K562 (cell line): Measurements from ENCODE around the gene FAM111B. TPM values are rescaled to one million over a fixed set of nuclear protein-coding genes. Genes with fewer than 3 reads are reported as not detected.
A peak's percentile ranks its signal among the peaks of the same experiment; 100 is the strongest.

ENCODE experiments used
- ARNT ChIP-seq, 2 experiments: fragments of 450-650 bp; IDR thresholded peaks; 2 replicates each; pipeline ENCODE4 v1.6.1; 2016; ENCODE audit warnings: mild to moderate bottlenecking in 1 of 2
- CXXC5 ChIP-seq: fragments of 250-450 bp; sonication (Bioruptor Pico); IDR thresholded peaks from 2 replicates; pipeline ENCODE4 v1.8.0; 2022; ENCODE audit warnings: inconsistent platforms, mild to moderate bottlenecking, moderate library complexity
- DNMT1 ChIP-seq: fragments of 450-650 bp; IDR thresholded peaks from 2 replicates; pipeline ENCODE4 v1.6.1; 2016; ENCODE audit warnings: antibody characterized with exemption, mild to moderate bottlenecking
- EGR1 ChIP-seq: fragments of 450-650 bp; conservative IDR thresholded peaks from 2 replicates; pipeline ENCODE4 v1.6.1; 2017; ENCODE audit warnings: mild to moderate bottlenecking
- ESRRA ChIP-seq: fragments of 450-650 bp; IDR thresholded peaks from 2 replicates; pipeline ENCODE4 v1.6.1; 2014; ENCODE audit warnings: low read depth, mild to moderate bottlenecking, moderate library complexity, borderline replicate concordance
- ETV5 ChIP-seq: sonication (generic); formaldehyde crosslinking; IDR thresholded peaks from 2 replicates; pipeline ENCODE4 v1.4.0; 2020; ENCODE audit warnings: low read depth, mild to moderate bottlenecking, missing genetic modification reagents
- EWSR1 ChIP-seq: fragments of 450-650 bp; IDR thresholded peaks from 2 replicates; pipeline ENCODE4 v1.6.1; 2018; ENCODE audit warnings: borderline replicate concordance, mild to moderate bottlenecking, low read depth, moderate library complexity; ENCODE audit not compliant: partially characterized antibody
- MTA2 ChIP-seq: fragments of 450-650 bp; IDR thresholded peaks from 2 replicates; pipeline ENCODE4 v1.6.1; 2016; ENCODE audit warnings: low read depth
- RBBP5 ChIP-seq: fragments of 200-600 bp; sonication (generic); IDR thresholded peaks from 2 replicates; pipeline ENCODE4 v1.6.1; 2012; ENCODE audit warnings: borderline replicate concordance, mild to moderate bottlenecking, low read length, control low read depth, inconsistent platforms; ENCODE audit not compliant: insufficient read depth, poor library complexity, severe bottlenecking
- SMARCC2 ChIP-seq: fragments of 450-650 bp; IDR thresholded peaks from 2 replicates; pipeline ENCODE4 v1.6.1; 2017; ENCODE audit warnings: antibody characterized with exemption, moderate library complexity, mild to moderate bottlenecking, low read depth
- TAF15 ChIP-seq: fragments of 200-400 bp; formaldehyde crosslinking; IDR thresholded peaks from 2 replicates; pipeline ENCODE4 v1.6.1; 2017; ENCODE audit warnings: mild to moderate bottlenecking, low read depth, low read length, moderate library complexity
- THRB ChIP-seq: fragments of 450-650 bp; formaldehyde crosslinking; conservative IDR thresholded peaks from 2 replicates; pipeline ENCODE4 v1.4.0; 2022; ENCODE audit warnings: mild to moderate bottlenecking, missing genetic modification characterization
- ZBTB17 ChIP-seq: fragments of 450-650 bp; formaldehyde crosslinking; IDR thresholded peaks from 2 replicates; pipeline ENCODE4 v1.4.0; 2020; ENCODE audit warnings: mild to moderate bottlenecking
- ZFP91 ChIP-seq: sonication (generic); formaldehyde crosslinking; IDR thresholded peaks from 2 replicates; pipeline ENCODE4 v1.8.0; 2022; ENCODE audit warnings: mild to moderate bottlenecking, missing genetic modification reagents
- ZKSCAN8 ChIP-seq: fragments of 200-800 bp; sonication (Bioruptor generic); IDR thresholded peaks from 2 replicates; pipeline ENCODE4 v1.6.1; 2016; ENCODE audit warnings: missing genetic modification characterization, missing compliant biosample characterization
- ZNF583 ChIP-seq: fragments of 250-450 bp; sonication (Bioruptor Pico); IDR thresholded peaks from 2 replicates; pipeline ENCODE4 v1.4.0; 2020
- ZNF668 ChIP-seq: fragments of 250-450 bp; sonication (Bioruptor Pico); IDR thresholded peaks from 2 replicates; pipeline ENCODE4 v1.8.0; 2022; ENCODE audit warnings: mild to moderate bottlenecking, inconsistent platforms
- polyA plus RNA-seq, 8 experiments: library from polyadenylated mRNA; depleted of rRNA in 4 of 8; stranded (reverse) in 5 of 8; unstranded in 3 of 8; fragments of >200 nt; fragmentation: Nextera tagmentation in 2 of 8; fragmentation: Illumina TruSeq in 1 of 8; extraction: Ambion mirVana in 2 of 8; extraction: Trizol in 1 of 8; gene quantifications; 2 replicates each; pipeline versions ENCODE4 v1.2.1 to v1.2.3, GENCODE V29; 2011 to 2014; ENCODE audit warnings: inconsistent platforms in 1 of 8, missing spikeins in 1 of 8
- total RNA-seq, 7 experiments: library from RNA; depleted of rRNA in 6 of 7; stranded (reverse); fragments of >200 nt in 6 of 7; fragmentation: Illumina TruSeq in 2 of 7; extraction: Trizol in 2 of 7; gene quantifications; 2 replicates each; pipeline versions ENCODE4 v1.2.1 to v1.2.3, GENCODE V29; 2011 to 2021; ENCODE audit warnings: low replicate concordance in 1 of 7
- TF ChIP-seq, protein P1 (sequence below): fragments of 450-650 bp; IDR thresholded peaks from 2 replicates; pipeline ENCODE4 v1.6.1; 2016
- TF ChIP-seq, protein P2 (sequence below), 2 experiments: fragments of 450-650 bp in 1 of 2; IDR thresholded peaks; 2 replicates each; pipeline ENCODE4 v1.6.1; 2011 to 2017; ENCODE audit warnings: low read depth in 2 of 2, antibody characterized with exemption in 1 of 2, borderline replicate concordance in 1 of 2, low read length in 1 of 2, mild to moderate bottlenecking in 1 of 2, mixed read lengths in 1 of 2; ENCODE audit not compliant: control insufficient read depth in 1 of 2

FAM111B gene
- total and polyA plus RNA-seq, 9 of the 15 experiments (the other 6 are each of a cell fraction or from before 2014, with no cell fraction given), result 0.01 to 0.33 (median 0.06) TPM; not detected in 5

- TF ChIP-seq ETV5 (CRISPR knock-in tag) (no peak), THRB (CRISPR knock-in tag) (no peak), DNMT1 (no peak), ESRRA (no peak), ZKSCAN8 (CRISPR knock-in tag) (no peak), EGR1 (peak; percentile 44; the same call in 1 of the 2 replicates), ZBTB17 (CRISPR knock-in tag) (no peak), ZNF668 (CRISPR knock-in tag) (no peak), SMARCC2 (no peak), ARNT (IDR thresholded peaks at IDR 0.05) (no peak), CXXC5 (CRISPR knock-in tag) (peak; percentile 55), MTA2 (no peak), ZNF583 (CRISPR knock-in tag) (peak; percentile 42; the same call in 1 of the 2 replicates), ZFP91 (CRISPR knock-in tag) (no peak), RBBP5 (peak; percentile 87), TAF15 (no peak), EWSR1 (no peak)
- TF ChIP-seq, protein P1, sequence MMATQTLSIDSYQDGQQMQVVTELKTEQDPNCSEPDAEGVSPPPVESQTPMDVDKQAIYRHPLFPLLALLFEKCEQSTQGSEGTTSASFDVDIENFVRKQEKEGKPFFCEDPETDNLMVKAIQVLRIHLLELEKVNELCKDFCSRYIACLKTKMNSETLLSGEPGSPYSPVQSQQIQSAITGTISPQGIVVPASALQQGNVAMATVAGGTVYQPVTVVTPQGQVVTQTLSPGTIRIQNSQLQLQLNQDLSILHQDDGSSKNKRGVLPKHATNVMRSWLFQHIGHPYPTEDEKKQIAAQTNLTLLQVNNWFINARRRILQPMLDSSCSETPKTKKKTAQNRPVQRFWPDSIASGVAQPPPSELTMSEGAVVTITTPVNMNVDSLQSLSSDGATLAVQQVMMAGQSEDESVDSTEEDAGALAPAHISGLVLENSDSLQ, result peak; percentile 95
- TF ChIP-seq, protein P2, sequence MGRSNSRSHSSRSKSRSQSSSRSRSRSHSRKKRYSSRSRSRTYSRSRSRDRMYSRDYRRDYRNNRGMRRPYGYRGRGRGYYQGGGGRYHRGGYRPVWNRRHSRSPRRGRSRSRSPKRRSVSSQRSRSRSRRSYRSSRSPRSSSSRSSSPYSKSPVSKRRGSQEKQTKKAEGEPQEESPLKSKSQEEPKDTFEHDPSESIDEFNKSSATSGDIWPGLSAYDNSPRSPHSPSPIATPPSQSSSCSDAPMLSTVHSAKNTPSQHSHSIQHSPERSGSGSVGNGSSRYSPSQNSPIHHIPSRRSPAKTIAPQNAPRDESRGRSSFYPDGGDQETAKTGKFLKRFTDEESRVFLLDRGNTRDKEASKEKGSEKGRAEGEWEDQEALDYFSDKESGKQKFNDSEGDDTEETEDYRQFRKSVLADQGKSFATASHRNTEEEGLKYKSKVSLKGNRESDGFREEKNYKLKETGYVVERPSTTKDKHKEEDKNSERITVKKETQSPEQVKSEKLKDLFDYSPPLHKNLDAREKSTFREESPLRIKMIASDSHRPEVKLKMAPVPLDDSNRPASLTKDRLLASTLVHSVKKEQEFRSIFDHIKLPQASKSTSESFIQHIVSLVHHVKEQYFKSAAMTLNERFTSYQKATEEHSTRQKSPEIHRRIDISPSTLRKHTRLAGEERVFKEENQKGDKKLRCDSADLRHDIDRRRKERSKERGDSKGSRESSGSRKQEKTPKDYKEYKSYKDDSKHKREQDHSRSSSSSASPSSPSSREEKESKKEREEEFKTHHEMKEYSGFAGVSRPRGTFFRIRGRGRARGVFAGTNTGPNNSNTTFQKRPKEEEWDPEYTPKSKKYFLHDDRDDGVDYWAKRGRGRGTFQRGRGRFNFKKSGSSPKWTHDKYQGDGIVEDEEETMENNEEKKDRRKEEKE (IDR thresholded peaks at IDR 0.05; ENCODE audit: borderline replicate concordance in 1 of 2, control insufficient read depth in 1 of 2, low read depth in 2 of 2, low read length in 1 of 2), result no peak
Measured at GRCh38 chr11:59142530-59143507, 35.8 kb downstream of the FAM111B start, which contains the start of gene FAM111A (continued).
